Activated CD8-positive, alpha-beta T cell treated with anti-CD3 and anti-CD28 coated beads, Interleukin-2, amount 10 ng/mL, durations not matched to agents 7 days and 5 days (primary cell): ENCODE results near the gene FBXO30. TPM values are rescaled to one million over a fixed set of nuclear protein-coding genes. Genes with fewer than 3 reads are reported as not detected.

Source experiments
- ATAC-seq: fragments of 150-1000 bp; cut with Tn5 transposase; one replicate; pipeline ENCODE4 v1.10.0; 2021; ENCODE audit warnings: moderate library complexity
- CTCF ChIA-PET: fragments of 350-600 bp; sonication (Branson Sonifier 250); formaldehyde crosslinking; loops from one replicate; lab custom pipeline; 2021; ENCODE audit warnings: antibody characterized with exemption; lab: Charles Lee
- POLR2A ChIA-PET: fragments of 350-600 bp; sonication (Branson Sonifier 250); formaldehyde crosslinking; loops from one replicate; lab custom pipeline; 2021; ENCODE audit warnings: antibody characterized with exemption; lab: Charles Lee
- DNase-seq: peaks from one replicate; pipeline ENCODE4 v3.0.0-alpha.2; 2020
- H3K27ac Mint-ChIP-seq: one replicate; pipeline ENCODE4 v1.8.0; 2021; ENCODE audit warnings: mild to moderate bottlenecking, mixed read lengths
- H3K27me3 Mint-ChIP-seq: one replicate; pipeline ENCODE4 v1.8.0; 2021; ENCODE audit warnings: low read depth, mixed read lengths
- H3K36me3 Mint-ChIP-seq: one replicate; pipeline ENCODE4 v1.8.0; 2021; ENCODE audit warnings: low read depth, mixed read lengths
- H3K4me1 Mint-ChIP-seq: one replicate; pipeline ENCODE4 v1.8.0; 2021; ENCODE audit warnings: low read depth, mixed read lengths
- H3K4me3 Mint-ChIP-seq: one replicate; pipeline ENCODE4 v1.8.0; 2021; ENCODE audit warnings: mild to moderate bottlenecking, mixed read lengths
- H3K9me3 Mint-ChIP-seq: one replicate; pipeline ENCODE4 v1.8.0; 2022; ENCODE audit warnings: mixed read lengths; ENCODE audit not compliant: insufficient read depth
- total RNA-seq, 2 experiments: library from RNA; stranded (reverse); gene quantifications; one replicate each; pipeline ENCODE4 v1.2.3, GENCODE V29; 2021

FBXO30 gene
- total RNA-seq, 2 experiments from 2014 or later = 3.5 to 4.1 TPM

GRCh38 chr6:145816392-145816791 lies 1.8 kb upstream of the FBXO30 start:
- ChIA-PET CTCF (interaction anchor here (0.9 to 2.6 kb wide), 3 partner anchors 78 to 113 kb away, joined by 3 to 9 read pairs (median 6); partner anchors contain the start of gene EPM2A), POLR2A (interaction anchor here (2.5 to 3.6 kb wide), 3 partner anchors 50 to 148 kb away, joined by 11 to 46 read pairs (median 19); partner anchors contain the start of genes EPM2A and SHPRH)
- H3K27ac Mint-ChIP-seq = no peak overlapping the region
- H3K4me3 Mint-ChIP-seq = peak overlapping the region; percentile 19
- H3K27me3 Mint-ChIP-seq = no peaks in the 10 kb centered on the region
- H3K36me3 Mint-ChIP-seq = peaks cover 5% of the 10 kb centered on the region
- no peak for DNase-seq
- peaks cover 30% of the 10 kb centered on the region for H3K4me1 Mint-ChIP-seq
- no peaks in the 10 kb centered on the region for H3K9me3 Mint-ChIP-seq
- no peak for ATAC-seq

GRCh38 chr6:145815309-145816274 lies 997 bp upstream of the FBXO30 start:
- ATAC-seq = peak; percentile 45

GRCh38 chr6:145814035-145814500 lies 527 bp downstream of the FBXO30 start:
- ChIA-PET CTCF (interaction anchor here (1.5 to 2.6 kb wide), 3 partner anchors 25 to 150 kb away, joined by 4 to 6 read pairs (median 5); partner anchors contain the start of gene SHPRH), POLR2A (interaction anchor here (2.2 to 3.6 kb wide), 4 partner anchors 10 to 150 kb away, joined by 11 to 46 read pairs (median 16); partner anchors contain the start of genes EPM2A and SHPRH)
- ATAC-seq (peak; percentile 1), DNase-seq (peak; percentile 31)
- Mint-ChIP-seq H3K4me1 (peaks cover 20% of the 10 kb centered on the region), H3K9me3 (no peaks in the 10 kb centered on the region), H3K36me3 (peaks cover 8% of the 10 kb centered on the region), H3K4me3 (peak overlapping the region; percentile 72), H3K27me3 (no peaks in the 10 kb centered on the region), H3K27ac (peak overlapping the region; percentile 58)

More at GRCh38 chr6:145815309-145816274, 997 bp upstream of the FBXO30 start:
- Mint-ChIP-seq H3K27ac (peak overlapping the region; percentile 94), H3K27me3 (no peaks in the 10 kb centered on the region), H3K9me3 (no peaks in the 10 kb centered on the region), H3K4me3 (peak overlapping the region; percentile 94), H3K4me1 (peaks cover 30% of the 10 kb centered on the region), H3K36me3 (peaks cover 8% of the 10 kb centered on the region)
- no peak for DNase-seq
- ChIA-PET CTCF (interaction anchor here (0.9 to 2.6 kb wide), 10 partner anchors 8 to 149 kb away, joined by 3 to 9 read pairs (median 4); partner anchors contain the start of genes EPM2A and SHPRH), POLR2A (interaction anchor here (0.8 to 3.6 kb wide), 7 partner anchors 9 to 149 kb away, joined by 3 to 46 read pairs (median 11); partner anchors contain the start of genes EPM2A and SHPRH)

GRCh38 chr6:145813285-145814034 lies 1.1 kb downstream of the FBXO30 start:
- Mint-ChIP-seq H3K27me3 (no peaks in the 10 kb centered on the region), H3K9me3 (no peaks in the 10 kb centered on the region), H3K27ac (peak overlapping the region; percentile 58), H3K4me1 (peaks cover 20% of the 10 kb centered on the region), H3K36me3 (peaks cover 9% of the 10 kb centered on the region), H3K4me3 (peak overlapping the region; percentile 72)
- CTCF ChIA-PET = no interaction called here
- no peak for DNase-seq
- POLR2A ChIA-PET = interaction anchor here (2.2 to 3.6 kb wide), 3 partner anchors 11 to 151 kb away, joined by 13 to 46 read pairs (median 19); partner anchors contain the start of genes EPM2A and SHPRH
- no peak for ATAC-seq

GRCh38 chr6:145811741-145812140 lies 2.9 kb downstream of the FBXO30 start:
- POLR2A ChIA-PET = no interaction called here
- Mint-ChIP-seq H3K36me3 (peaks cover 6% of the 10 kb centered on the region), H3K27ac (no peak overlapping the region), H3K27me3 (no peaks in the 10 kb centered on the region), H3K4me3 (no peak overlapping the region), H3K4me1 (peaks cover 20% of the 10 kb centered on the region), H3K9me3 (no peaks in the 10 kb centered on the region)
- ATAC-seq = no peak
- no peak for DNase-seq
- CTCF ChIA-PET = no interaction called here

- Mint-ChIP-seq H3K4me1 (peaks cover 13% of the 10 kb centered on the region), H3K27ac (no peak overlapping the region), H3K4me3 (no peak overlapping the region), H3K27me3 (no peaks in the 10 kb centered on the region), H3K36me3 (peaks cover 20% of the 10 kb centered on the region), H3K9me3 (no peaks in the 10 kb centered on the region)
- CTCF ChIA-PET = no interaction called here
- ATAC-seq (no peak), DNase-seq (no peak)
- POLR2A ChIA-PET = no interaction called here
Measured at GRCh38 chr6:145809785-145810184, 4.8 kb downstream of the FBXO30 start.

- CTCF ChIA-PET = no interaction called here
- Mint-ChIP-seq H3K27ac (no peak overlapping the region), H3K9me3 (no peaks in the 10 kb centered on the region), H3K27me3 (no peaks in the 10 kb centered on the region), H3K36me3 (peaks cover 21% of the 10 kb centered on the region), H3K4me3 (no peak overlapping the region), H3K4me1 (peaks cover 13% of the 10 kb centered on the region)
- DNase-seq = no peak
- ATAC-seq = no peak
- POLR2A ChIA-PET = no interaction called here
Measured at GRCh38 chr6:145809211-145809610, 5.4 kb downstream of the FBXO30 start.

- H3K27ac Mint-ChIP-seq = no peak overlapping the region
- DNase-seq (no peak), ATAC-seq (no peak)
- CTCF ChIA-PET = interaction anchor here (0.9 kb wide), 1 partner anchor 60 kb away, joined by 3 read pairs; no protein-coding TSS in a partner anchor
- POLR2A ChIA-PET = no interaction called here
- no peak overlapping the region for H3K4me3 Mint-ChIP-seq
- no peaks in the 10 kb centered on the region for H3K27me3 Mint-ChIP-seq
- H3K36me3 Mint-ChIP-seq = peaks cover 24% of the 10 kb centered on the region
- H3K9me3 Mint-ChIP-seq = no peaks in the 10 kb centered on the region
- H3K4me1 Mint-ChIP-seq = peaks cover 8% of the 10 kb centered on the region
Measured at GRCh38 chr6:145808239-145808638, 6.4 kb downstream of the FBXO30 start.

- peaks cover 33% of the 10 kb centered on the region for H3K36me3 Mint-ChIP-seq
- no peak overlapping the region for H3K4me3 Mint-ChIP-seq
- no peaks in the 10 kb centered on the region for H3K4me1 Mint-ChIP-seq
- ATAC-seq (no peak), DNase-seq (no peak)
- ChIA-PET POLR2A (no interaction called here), CTCF (interaction anchor here (1.2 kb wide), 1 partner anchor 127 kb away, joined by 3 read pairs; no protein-coding TSS in a partner anchor)
- no peaks in the 10 kb centered on the region for H3K27me3 Mint-ChIP-seq
- no peak overlapping the region for H3K27ac Mint-ChIP-seq
- H3K9me3 Mint-ChIP-seq = no peaks in the 10 kb centered on the region
Measured at GRCh38 chr6:145802141-145802540, 12.5 kb downstream of the FBXO30 start.

- ChIA-PET CTCF (no interaction called here), POLR2A (no interaction called here)
- DNase-seq (no peak), ATAC-seq (no peak)
- Mint-ChIP-seq H3K4me1 (no peaks in the 10 kb centered on the region), H3K4me3 (no peak overlapping the region), H3K36me3 (peaks cover 34% of the 10 kb centered on the region), H3K27me3 (no peaks in the 10 kb centered on the region), H3K9me3 (no peaks in the 10 kb centered on the region), H3K27ac (no peak overlapping the region)
Measured at GRCh38 chr6:145801021-145801420, 13.6 kb downstream of the FBXO30 start.

GRCh38 chr6:145798530-145798929 lies 16.1 kb downstream of the FBXO30 start:
- ATAC-seq (no peak), DNase-seq (no peak)
- Mint-ChIP-seq H3K4me3 (no peak overlapping the region), H3K9me3 (no peaks in the 10 kb centered on the region), H3K27me3 (no peaks in the 10 kb centered on the region), H3K4me1 (no peaks in the 10 kb centered on the region), H3K36me3 (peaks cover 18% of the 10 kb centered on the region), H3K27ac (no peak overlapping the region)
- ChIA-PET CTCF (no interaction called here), POLR2A (no interaction called here)
